ENCODE results near the gene GALNT17.

GALNT17 gene

DNA sequence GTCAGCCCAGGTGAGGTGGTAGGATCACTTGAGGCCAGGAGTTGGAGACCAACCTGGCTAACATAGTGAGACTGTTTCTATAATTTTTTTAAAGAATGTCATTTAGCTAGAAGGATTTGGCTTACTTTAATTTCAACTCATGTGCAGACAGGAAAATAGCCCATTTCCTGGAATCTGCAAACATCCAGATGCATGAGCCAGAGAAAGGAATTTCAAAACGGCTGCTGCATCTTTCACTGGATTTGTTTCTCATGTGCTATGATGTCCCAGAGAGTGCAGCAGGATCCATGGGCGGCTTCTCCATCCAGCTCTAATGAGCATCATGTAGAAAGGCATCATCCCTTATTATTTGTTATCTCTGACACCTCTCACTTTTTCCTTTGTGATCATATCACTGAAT is 149.3 kb downstream of the GALNT17 start:
- Histone ChIP-seq H2AFZ (ENCODE audit: low read length, unreplicated experiment) (no peak overlapping the region), H3K36me3 (ENCODE audit: insufficient read depth, low read length) (no peaks in the 10 kb centered on the region), H3K4me3 (ENCODE audit: low read depth, low read length) (no peak overlapping the region), H3K4me1 (ENCODE audit: control insufficient read depth, insufficient read depth, low read length, unreplicated experiment) (no peaks in the 10 kb centered on the region), H3K27me3 (ENCODE audit: insufficient read depth, low read length) (no peaks in the 10 kb centered on the region), H3K27ac (ENCODE audit: low read depth, low read length) (no peak overlapping the region), H3K79me2 (ENCODE audit: control insufficient read depth, insufficient read depth, low read length, unreplicated experiment) (no peaks in the 10 kb centered on the region)

DNA sequence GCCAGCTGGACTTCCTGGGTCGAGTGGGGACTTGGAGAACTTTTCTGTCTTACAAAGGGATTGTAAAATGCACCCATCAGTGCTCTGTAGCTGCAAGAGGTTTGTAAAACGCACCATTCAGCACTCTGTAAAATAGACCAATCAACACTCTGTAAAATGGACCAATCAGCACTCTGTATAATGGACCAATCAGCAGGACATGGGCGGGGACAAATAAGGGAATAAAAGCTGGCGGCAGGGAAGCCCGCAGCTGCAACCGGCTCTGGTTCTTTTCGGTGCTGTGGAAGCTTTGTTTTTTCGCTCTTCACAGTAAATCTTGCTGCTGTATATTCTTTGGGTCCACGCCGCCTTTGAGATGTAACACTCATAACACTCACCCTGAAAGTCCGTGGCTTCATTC is 151.9 kb downstream of the GALNT17 start:
- no peaks in the 10 kb centered on the region for H3K4me1 ChIP-seq (ENCODE audit: control insufficient read depth, insufficient read depth, low read length, unreplicated experiment)
- no peaks in the 10 kb centered on the region for H3K36me3 ChIP-seq (ENCODE audit: insufficient read depth, low read length)
- H3K79me2 ChIP-seq (ENCODE audit: control insufficient read depth, insufficient read depth, low read length, unreplicated experiment), result no peaks in the 10 kb centered on the region
- H3K27ac ChIP-seq (ENCODE audit: low read depth, low read length), result no peak overlapping the region
- no peaks in the 10 kb centered on the region for H3K27me3 ChIP-seq (ENCODE audit: insufficient read depth, low read length)
- no peak overlapping the region for H2AFZ ChIP-seq (ENCODE audit: low read length, unreplicated experiment)
- H3K4me3 ChIP-seq (ENCODE audit: low read depth, low read length), result no peak overlapping the region

DNA sequence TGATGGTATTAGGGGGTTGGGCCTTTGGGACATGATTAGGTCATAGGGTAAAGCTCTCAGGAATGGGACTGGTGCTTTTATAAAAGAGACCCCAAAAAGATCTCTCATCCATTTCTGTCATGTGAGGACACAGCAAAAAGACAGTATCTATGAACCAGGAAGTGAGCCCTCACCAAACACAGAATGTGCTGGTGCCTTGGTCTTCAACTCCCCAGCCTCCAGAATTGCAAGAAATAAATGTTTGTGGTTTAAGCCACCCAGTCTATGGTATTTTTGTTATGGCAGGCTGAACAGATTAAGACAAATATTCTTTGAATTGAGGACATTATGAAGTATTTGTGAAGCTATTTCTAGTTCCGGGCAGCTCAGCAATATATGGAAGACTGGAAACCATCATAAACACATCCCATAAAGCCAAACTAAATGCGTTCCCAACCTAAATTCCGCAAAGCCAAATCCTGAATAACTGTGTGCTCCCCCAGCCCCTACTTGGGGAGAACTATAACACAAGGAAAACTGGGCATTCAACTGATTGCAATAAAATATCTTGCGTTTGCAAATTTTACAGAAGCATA is 153.7 kb downstream of the GALNT17 start:
- Histone ChIP-seq H3K27ac (ENCODE audit: low read depth, low read length) (no peak overlapping the region), H3K36me3 (ENCODE audit: insufficient read depth, low read length) (no peaks in the 10 kb centered on the region), H3K79me2 (ENCODE audit: control insufficient read depth, insufficient read depth, low read length, unreplicated experiment) (no peaks in the 10 kb centered on the region), H3K4me1 (ENCODE audit: control insufficient read depth, insufficient read depth, low read length, unreplicated experiment) (no peaks in the 10 kb centered on the region), H2AFZ (ENCODE audit: low read length, unreplicated experiment) (no peak overlapping the region), H3K4me3 (ENCODE audit: low read depth, low read length) (no peak overlapping the region), H3K27me3 (ENCODE audit: insufficient read depth, low read length) (no peaks in the 10 kb centered on the region)

DNA sequence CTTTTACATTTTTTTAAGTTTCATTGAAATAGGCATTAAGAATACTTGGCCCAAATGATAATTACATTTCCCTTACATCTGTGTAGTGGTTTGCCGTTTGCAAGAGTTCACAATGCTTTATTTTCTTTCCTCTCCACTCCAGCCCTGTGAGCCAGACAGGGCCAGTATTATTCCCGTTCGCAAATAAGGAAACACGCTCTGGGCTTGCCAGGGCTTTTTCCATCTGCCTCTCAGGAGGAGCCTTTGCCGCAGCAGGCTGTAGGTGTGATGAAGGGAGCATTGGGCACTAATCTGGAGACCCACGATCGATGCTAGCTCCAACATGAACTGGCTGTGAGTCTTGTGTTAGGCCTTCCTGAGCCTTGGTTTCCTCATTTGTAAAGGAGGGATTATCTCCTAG is 154.4 kb downstream of the GALNT17 start:
- no peak overlapping the region for H3K4me3 ChIP-seq (ENCODE audit: low read depth, low read length)
- no peak overlapping the region for H3K27ac ChIP-seq (ENCODE audit: low read depth, low read length)
- no peaks in the 10 kb centered on the region for H3K79me2 ChIP-seq (ENCODE audit: control insufficient read depth, insufficient read depth, low read length, unreplicated experiment)
- no peak overlapping the region for H2AFZ ChIP-seq (ENCODE audit: low read length, unreplicated experiment)
- H3K4me1 ChIP-seq (ENCODE audit: control insufficient read depth, insufficient read depth, low read length, unreplicated experiment), result no peaks in the 10 kb centered on the region
- H3K36me3 ChIP-seq (ENCODE audit: insufficient read depth, low read length), result no peaks in the 10 kb centered on the region
- H3K27me3 ChIP-seq (ENCODE audit: insufficient read depth, low read length), result no peaks in the 10 kb centered on the region

DNA sequence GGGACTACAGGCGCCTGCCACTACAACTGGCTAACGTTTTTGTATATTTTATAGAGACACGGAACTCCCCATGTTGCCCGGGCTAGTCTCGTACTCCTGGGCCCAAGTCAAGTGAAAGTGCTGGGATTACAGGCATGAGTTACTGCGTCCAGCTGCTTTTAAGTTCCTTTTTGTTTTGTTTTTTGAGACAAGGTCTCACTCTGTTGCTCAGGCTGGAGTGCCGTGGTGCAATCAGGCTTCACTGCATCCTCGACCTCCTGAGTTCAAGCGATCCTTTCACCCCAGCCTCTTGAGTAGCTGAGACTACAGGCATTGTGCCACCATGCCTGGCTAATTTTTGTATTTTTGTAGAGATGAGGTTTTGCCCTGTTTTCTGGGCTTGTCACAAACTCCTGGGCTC is 155.0 kb downstream of the GALNT17 start:
- no peak overlapping the region for H2AFZ ChIP-seq (ENCODE audit: low read length, unreplicated experiment)
- no peak overlapping the region for H3K4me3 ChIP-seq (ENCODE audit: low read depth, low read length)
- H3K4me1 ChIP-seq (ENCODE audit: control insufficient read depth, insufficient read depth, low read length, unreplicated experiment), result no peaks in the 10 kb centered on the region
- no peak overlapping the region for H3K27ac ChIP-seq (ENCODE audit: low read depth, low read length)
- no peaks in the 10 kb centered on the region for H3K36me3 ChIP-seq (ENCODE audit: insufficient read depth, low read length)
- H3K79me2 ChIP-seq (ENCODE audit: control insufficient read depth, insufficient read depth, low read length, unreplicated experiment), result no peaks in the 10 kb centered on the region
- H3K27me3 ChIP-seq (ENCODE audit: insufficient read depth, low read length), result no peaks in the 10 kb centered on the region

DNA sequence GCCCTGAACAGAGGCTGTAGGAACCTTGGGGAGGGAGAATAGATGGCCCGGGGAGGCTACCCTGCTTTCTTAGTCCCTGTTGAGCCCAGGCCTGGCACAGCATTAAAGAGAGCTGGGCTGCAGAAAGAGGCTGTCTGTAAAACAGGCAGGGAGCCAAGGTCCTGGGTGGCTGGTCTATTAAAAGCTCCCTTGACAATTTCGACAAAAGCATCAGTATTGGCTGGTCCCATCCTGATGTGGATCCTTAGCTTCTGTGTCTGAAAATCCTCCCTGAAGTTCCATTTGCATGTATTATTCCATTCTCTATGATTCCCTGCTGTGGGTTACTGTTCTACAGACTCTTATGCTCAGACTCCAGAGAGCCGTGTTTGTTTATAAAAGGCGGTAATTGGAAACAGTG is 158.5 kb downstream of the GALNT17 start:
- Histone ChIP-seq H3K4me1 (ENCODE audit: control insufficient read depth, insufficient read depth, low read length, unreplicated experiment) (no peaks in the 10 kb centered on the region), H3K4me3 (ENCODE audit: low read depth, low read length) (no peak overlapping the region), H3K79me2 (ENCODE audit: control insufficient read depth, insufficient read depth, low read length, unreplicated experiment) (no peaks in the 10 kb centered on the region), H3K27ac (ENCODE audit: low read depth, low read length) (no peak overlapping the region), H3K36me3 (ENCODE audit: insufficient read depth, low read length) (no peaks in the 10 kb centered on the region), H2AFZ (ENCODE audit: low read length, unreplicated experiment) (no peak overlapping the region), H3K27me3 (ENCODE audit: insufficient read depth, low read length) (no peaks in the 10 kb centered on the region)

DNA sequence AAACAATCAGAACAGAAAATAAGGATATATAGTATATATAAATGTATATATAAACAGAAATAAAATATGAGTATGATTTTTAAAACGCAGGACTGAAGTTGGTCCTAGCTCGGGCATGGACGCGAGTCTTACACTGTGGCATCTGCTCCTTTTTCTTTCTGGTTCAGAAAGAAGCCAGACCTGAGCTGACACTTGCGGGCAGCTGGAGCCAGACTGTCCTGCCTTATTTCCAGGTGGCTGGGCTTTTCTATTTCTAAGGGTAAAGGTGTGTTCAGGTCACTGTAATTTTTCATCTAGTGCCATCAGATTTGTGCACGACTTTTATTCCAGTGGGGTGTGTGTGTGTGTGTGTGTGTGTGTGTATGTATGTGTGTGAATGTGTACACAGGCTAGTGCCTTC is 166.4 kb downstream of the GALNT17 start:
- no peaks in the 10 kb centered on the region for H3K27me3 ChIP-seq (ENCODE audit: insufficient read depth, low read length)
- no peaks in the 10 kb centered on the region for H3K79me2 ChIP-seq (ENCODE audit: control insufficient read depth, insufficient read depth, low read length, unreplicated experiment)
- H3K36me3 ChIP-seq (ENCODE audit: insufficient read depth, low read length), result no peaks in the 10 kb centered on the region
- no peaks in the 10 kb centered on the region for H3K4me1 ChIP-seq (ENCODE audit: control insufficient read depth, insufficient read depth, low read length, unreplicated experiment)
- H3K27ac ChIP-seq (ENCODE audit: low read depth, low read length), result no peak overlapping the region
- H3K4me3 ChIP-seq (ENCODE audit: low read depth, low read length), result no peak overlapping the region
- no peak overlapping the region for H2AFZ ChIP-seq (ENCODE audit: low read length, unreplicated experiment)

DNA sequence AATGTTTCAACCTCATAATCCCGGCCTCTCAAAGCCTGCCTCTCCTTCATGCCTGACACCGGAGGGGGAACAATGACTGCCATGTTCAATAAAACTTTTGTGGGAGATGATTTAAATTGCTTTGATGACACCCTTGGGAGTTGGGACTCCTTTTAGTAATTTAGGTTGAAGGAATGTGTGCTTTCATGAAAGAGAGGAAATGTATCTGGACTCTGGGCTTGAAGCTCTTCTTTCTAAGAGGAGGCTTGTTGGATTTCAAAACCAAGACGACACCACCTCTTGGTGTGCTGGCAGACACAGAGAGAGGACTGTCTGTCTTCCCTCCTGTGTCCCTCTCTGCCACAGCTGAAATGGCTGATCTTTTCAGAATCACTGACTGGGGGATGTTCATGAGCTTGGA is 168.1 kb downstream of the GALNT17 start:
- Histone ChIP-seq H2AFZ (ENCODE audit: low read length, unreplicated experiment) (no peak overlapping the region), H3K4me1 (ENCODE audit: control insufficient read depth, insufficient read depth, low read length, unreplicated experiment) (no peaks in the 10 kb centered on the region), H3K79me2 (ENCODE audit: control insufficient read depth, insufficient read depth, low read length, unreplicated experiment) (no peaks in the 10 kb centered on the region), H3K4me3 (ENCODE audit: low read depth, low read length) (no peak overlapping the region), H3K27me3 (ENCODE audit: insufficient read depth, low read length) (no peaks in the 10 kb centered on the region), H3K27ac (ENCODE audit: low read depth, low read length) (no peak overlapping the region), H3K36me3 (ENCODE audit: insufficient read depth, low read length) (no peaks in the 10 kb centered on the region)

DNA sequence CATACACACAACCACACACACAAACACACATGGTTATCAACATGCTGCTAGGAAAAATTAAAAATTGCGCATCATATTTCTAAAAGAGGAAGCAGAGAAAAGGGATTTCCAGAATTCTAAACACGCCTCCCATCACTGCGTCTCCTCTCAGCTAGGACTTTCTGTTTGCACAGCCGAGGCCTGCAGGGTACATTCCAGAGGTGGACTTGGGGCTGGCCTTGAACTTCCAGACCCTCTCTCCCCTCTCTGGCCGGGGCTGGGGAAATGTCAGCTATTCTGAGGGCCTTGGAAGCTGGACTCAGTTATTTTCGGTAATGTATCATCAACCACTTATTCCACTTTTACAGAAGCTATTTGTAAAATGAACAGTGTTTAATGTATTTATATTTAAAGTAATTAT is 168.7 kb downstream of the GALNT17 start:
- Histone ChIP-seq H3K4me3 (ENCODE audit: low read depth, low read length) (no peak overlapping the region), H3K4me1 (ENCODE audit: control insufficient read depth, insufficient read depth, low read length, unreplicated experiment) (no peaks in the 10 kb centered on the region), H2AFZ (ENCODE audit: low read length, unreplicated experiment) (no peak overlapping the region), H3K27ac (ENCODE audit: low read depth, low read length) (no peak overlapping the region), H3K79me2 (ENCODE audit: control insufficient read depth, insufficient read depth, low read length, unreplicated experiment) (no peaks in the 10 kb centered on the region), H3K27me3 (ENCODE audit: insufficient read depth, low read length) (no peaks in the 10 kb centered on the region), H3K36me3 (ENCODE audit: insufficient read depth, low read length) (no peaks in the 10 kb centered on the region)

DNA sequence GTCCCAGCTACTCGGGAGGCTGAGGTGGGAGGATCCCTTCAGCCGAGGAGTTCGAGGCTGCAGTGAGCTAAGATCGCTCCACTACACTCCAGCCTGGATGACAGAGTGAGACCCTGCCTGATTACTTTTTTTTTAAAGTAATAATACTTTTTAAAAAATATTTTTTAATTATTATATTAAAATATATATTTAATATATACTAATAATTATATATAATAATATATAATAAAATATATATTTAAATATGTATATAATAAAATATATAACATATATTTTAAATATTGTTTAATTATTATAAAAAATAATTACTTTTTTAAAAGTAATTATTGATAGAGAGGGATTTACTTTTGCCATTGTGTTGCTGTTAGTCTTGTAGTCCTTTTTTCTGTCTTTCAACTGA is 169.2 kb downstream of the GALNT17 start:
- Histone ChIP-seq H3K27me3 (ENCODE audit: insufficient read depth, low read length) (no peaks in the 10 kb centered on the region), H3K4me1 (ENCODE audit: control insufficient read depth, insufficient read depth, low read length, unreplicated experiment) (no peaks in the 10 kb centered on the region), H3K36me3 (ENCODE audit: insufficient read depth, low read length) (no peaks in the 10 kb centered on the region), H3K4me3 (ENCODE audit: low read depth, low read length) (no peak overlapping the region), H3K79me2 (ENCODE audit: control insufficient read depth, insufficient read depth, low read length, unreplicated experiment) (no peaks in the 10 kb centered on the region), H3K27ac (ENCODE audit: low read depth, low read length) (no peak overlapping the region), H2AFZ (ENCODE audit: low read length, unreplicated experiment) (no peak overlapping the region)

DNA sequence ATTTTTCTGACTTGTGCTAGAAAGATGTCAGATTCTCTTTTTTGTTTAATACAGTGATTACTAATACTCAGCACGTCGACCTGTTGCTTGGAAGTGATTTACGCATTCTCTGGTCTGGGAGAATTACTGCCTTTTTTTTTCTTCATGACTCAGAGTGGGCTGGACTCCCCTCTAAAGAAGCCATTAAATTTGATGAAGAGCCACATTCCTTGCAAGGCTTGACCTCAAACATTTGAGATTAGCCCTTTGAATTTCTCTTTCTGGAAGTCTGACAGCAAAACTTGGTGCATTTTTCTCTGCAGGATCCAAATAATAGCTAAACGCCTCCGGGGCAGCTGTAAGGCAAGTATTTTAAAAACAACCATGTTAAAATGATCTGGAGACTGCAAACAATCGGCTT is 171.6 kb downstream of the GALNT17 start:
- Histone ChIP-seq H3K4me3 (ENCODE audit: low read depth, low read length) (no peak overlapping the region), H3K27ac (ENCODE audit: low read depth, low read length) (no peak overlapping the region), H3K79me2 (ENCODE audit: control insufficient read depth, insufficient read depth, low read length, unreplicated experiment) (no peaks in the 10 kb centered on the region), H3K36me3 (ENCODE audit: insufficient read depth, low read length) (no peaks in the 10 kb centered on the region), H2AFZ (ENCODE audit: low read length, unreplicated experiment) (no peak overlapping the region), H3K27me3 (ENCODE audit: insufficient read depth, low read length) (no peaks in the 10 kb centered on the region), H3K4me1 (ENCODE audit: control insufficient read depth, insufficient read depth, low read length, unreplicated experiment) (no peaks in the 10 kb centered on the region)
